ENCODE data around the gene ASB18.

GRCh38 chr2:236180076-236180816 is 84.0 kb downstream of the ASB18 start:
- no peak for TF ChIP-seq POLR2AphosphoS5 (IDR thresholded peaks at IDR 0.05; ENCODE audit: borderline replicate concordance, low read depth, low read length)
- no peak for TF ChIP-seq FOXP2 (optimal IDR thresholded peaks at IDR 0.05; ENCODE audit: control extremely low read depth, extremely low read length, insufficient read depth)
